ENCODE data around the gene ALOX5AP.

DNA sequence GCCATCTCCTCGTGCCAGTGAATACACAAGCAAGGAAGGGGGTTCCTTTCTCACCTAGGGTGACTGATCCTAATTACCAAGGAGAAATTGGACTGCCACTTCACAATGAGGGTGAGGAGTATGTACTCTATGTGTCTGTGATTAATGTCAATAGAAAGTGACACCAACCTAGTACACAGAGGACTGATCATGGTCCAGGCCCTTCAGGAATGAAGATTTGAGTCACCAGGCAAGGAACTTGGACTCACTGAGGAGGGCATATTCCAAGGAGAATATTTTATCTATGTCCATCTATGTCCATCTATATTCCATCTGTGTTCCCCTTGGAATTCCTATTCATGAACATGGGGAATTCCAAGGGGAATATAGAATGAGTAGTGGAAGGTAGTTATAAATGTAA lies 9.2 kb upstream of the ALOX5AP start:
- TF ChIP-seq, protein P1, sequence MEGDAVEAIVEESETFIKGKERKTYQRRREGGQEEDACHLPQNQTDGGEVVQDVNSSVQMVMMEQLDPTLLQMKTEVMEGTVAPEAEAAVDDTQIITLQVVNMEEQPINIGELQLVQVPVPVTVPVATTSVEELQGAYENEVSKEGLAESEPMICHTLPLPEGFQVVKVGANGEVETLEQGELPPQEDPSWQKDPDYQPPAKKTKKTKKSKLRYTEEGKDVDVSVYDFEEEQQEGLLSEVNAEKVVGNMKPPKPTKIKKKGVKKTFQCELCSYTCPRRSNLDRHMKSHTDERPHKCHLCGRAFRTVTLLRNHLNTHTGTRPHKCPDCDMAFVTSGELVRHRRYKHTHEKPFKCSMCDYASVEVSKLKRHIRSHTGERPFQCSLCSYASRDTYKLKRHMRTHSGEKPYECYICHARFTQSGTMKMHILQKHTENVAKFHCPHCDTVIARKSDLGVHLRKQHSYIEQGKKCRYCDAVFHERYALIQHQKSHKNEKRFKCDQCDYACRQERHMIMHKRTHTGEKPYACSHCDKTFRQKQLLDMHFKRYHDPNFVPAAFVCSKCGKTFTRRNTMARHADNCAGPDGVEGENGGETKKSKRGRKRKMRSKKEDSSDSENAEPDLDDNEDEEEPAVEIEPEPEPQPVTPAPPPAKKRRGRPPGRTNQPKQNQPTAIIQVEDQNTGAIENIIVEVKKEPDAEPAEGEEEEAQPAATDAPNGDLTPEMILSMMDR (IDR thresholded peaks at IDR 0.05; ENCODE audit: insufficient read depth, low read depth, low read length): no peak
- TF ChIP-seq EZH2 (IDR thresholded peaks at IDR 0.05; ENCODE audit: insufficient read depth, low read length): no peak

Measured in astrocyte (in vitro differentiated cells and primary cell).